Vagina (tissue), 2 donors: ENCODE data around the gene NRBP1. TPM values are rescaled to one million over a fixed set of nuclear protein-coding genes. Genes with fewer than 3 reads are reported as not detected.
A peak's percentile ranks its signal among the peaks of the same experiment; 100 is the strongest.

ENCODE experiments used
- DNase-seq, 2 donors: peaks; one replicate each; pipeline ENCODE4 v3.0.0-alpha.2; 2017; ENCODE audit errors: extremely low spot score in 2 of 2
- H3K27ac ChIP-seq: fragments of 200-600 bp; sonication (generic); one replicate; pipeline ENCODE4 v1.5.1; 2019
- H3K27me3 ChIP-seq: fragments of 200-600 bp; sonication (generic); one replicate; pipeline ENCODE4 v1.5.1; 2019
- H3K36me3 ChIP-seq, 2 donors: fragments of 200-600 bp; sonication (generic); one replicate each; pipeline ENCODE4 v1.5.1; 2017 to 2019
- H3K4me1 ChIP-seq: fragments of 200-600 bp; sonication (generic); one replicate; pipeline ENCODE4 v1.5.1; 2019
- H3K4me3 ChIP-seq, 2 donors: fragments of 200-600 bp; sonication (generic); 1 replicate in 1 of 2; 2 replicates in 1 of 2; pipeline ENCODE4 v1.5.1; 2016 to 2019
- H3K9me3 ChIP-seq: fragments of 200-600 bp; sonication (generic); one replicate; pipeline ENCODE4 v1.5.1; 2019
- POLR2A ChIP-seq, 2 donors: fragments of 450-650 bp; IDR thresholded peaks; one replicate each; pipeline ENCODE4 v1.6.1; 2017; ENCODE audit warnings: antibody characterized with exemption in 2 of 2, mild to moderate bottlenecking in 2 of 2, moderate library complexity in 2 of 2
- POLR2AphosphoS5 ChIP-seq, 2 donors: sonication (generic); formaldehyde crosslinking; IDR thresholded peaks; one replicate each; pipeline ENCODE4 v1.9.0; 2017; ENCODE audit warnings: antibody characterized with exemption in 2 of 2, mild to moderate bottlenecking in 2 of 2, low read depth in 1 of 2; ENCODE audit not compliant: insufficient read depth in 1 of 2
- intact Hi-C: fragments of 100-400 bp; cut with DNase I; formaldehyde crosslinking; loops from one replicate; pipeline ENCODE4 v1.15.1; 2023
- total RNA-seq: library from RNA; depleted of rRNA; stranded (reverse); fragments of >200 nt; gene quantifications from one replicate; pipeline ENCODE4 v1.2.3, GENCODE V29; 2016
- TF ChIP-seq, protein P1 (sequence below), 3 experiments: fragments of 450-650 bp in 2 of 3; fragments of 200-600 bp in 1 of 3; sonication (generic) in 1 of 3; IDR thresholded peaks; one replicate each; pipeline ENCODE4 v1.5.1; 2017 to 2019; ENCODE audit warnings: antibody characterized with exemption in 3 of 3, mild to moderate bottlenecking in 2 of 3, moderate library complexity in 2 of 3

Gene NRBP1
- total RNA-seq, result 62.6 TPM

DNA sequence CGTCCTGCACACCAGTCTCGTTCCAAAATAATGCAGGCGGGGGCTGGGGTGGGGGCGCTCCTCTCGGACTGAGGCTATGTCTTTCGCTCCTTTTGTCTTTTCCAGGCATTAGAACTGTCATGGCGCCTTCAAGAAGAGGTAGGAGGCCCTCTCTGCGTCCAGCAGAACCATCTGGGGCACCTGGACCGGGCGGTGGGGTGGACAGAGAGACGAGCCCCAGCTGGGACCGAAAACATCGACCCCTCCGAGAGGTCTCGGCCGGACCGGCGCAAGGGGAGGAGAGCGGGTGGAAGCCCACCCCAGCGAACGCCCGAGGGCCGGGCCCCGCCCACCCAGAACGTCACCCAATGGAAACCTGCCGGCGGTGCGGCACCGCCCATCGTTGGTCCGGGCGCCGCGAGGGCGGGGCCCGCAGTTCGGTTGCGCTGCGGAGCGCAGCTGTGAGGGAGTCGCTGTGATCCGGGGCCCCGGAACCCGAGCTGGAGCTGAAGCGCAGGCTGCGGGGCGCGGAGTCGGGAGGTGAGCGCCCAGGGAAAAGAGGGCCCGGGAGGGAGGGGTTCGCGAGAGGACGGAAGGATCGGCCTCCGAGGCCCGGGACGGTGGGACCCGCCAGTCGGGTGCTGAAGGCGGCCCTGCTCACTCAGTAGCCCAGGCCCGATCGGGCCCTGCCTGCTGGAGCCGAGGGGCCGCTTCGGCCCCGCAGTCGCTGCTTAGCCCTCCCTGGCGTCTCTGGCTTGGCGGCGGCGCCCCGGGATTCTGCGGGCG lies at the start of gene NRBP1:
Gene NRBP1, plus strand, starts transcription at position 419 of the 765 bp plus-strand sequence. CDS start 4,643 bp downstream, outside the sequence.
- Histone ChIP-seq H3K4me1 (peaks cover 39% of the 10 kb centered on the region), H3K36me3 (peaks cover 0 to 6% of the 10 kb centered on the region in 2 donors), H3K27me3 (no peaks in the 10 kb centered on the region), H3K9me3 (no peaks in the 10 kb centered on the region), H3K27ac (peak within 1 kb of the TSS; percentile 99), H3K4me3 (peak within 1 kb of the TSS; percentile 94 to 99)
- TF ChIP-seq POLR2A (IDR thresholded peaks at IDR 0.05) (peak in 1 of 2 donors; percentile 84), POLR2AphosphoS5 (IDR thresholded peaks at IDR 0.05; ENCODE audit: insufficient read depth in 1 of 2, low read depth in 1 of 2) (peak; percentile 79 to 99)
- TF ChIP-seq, protein P1, sequence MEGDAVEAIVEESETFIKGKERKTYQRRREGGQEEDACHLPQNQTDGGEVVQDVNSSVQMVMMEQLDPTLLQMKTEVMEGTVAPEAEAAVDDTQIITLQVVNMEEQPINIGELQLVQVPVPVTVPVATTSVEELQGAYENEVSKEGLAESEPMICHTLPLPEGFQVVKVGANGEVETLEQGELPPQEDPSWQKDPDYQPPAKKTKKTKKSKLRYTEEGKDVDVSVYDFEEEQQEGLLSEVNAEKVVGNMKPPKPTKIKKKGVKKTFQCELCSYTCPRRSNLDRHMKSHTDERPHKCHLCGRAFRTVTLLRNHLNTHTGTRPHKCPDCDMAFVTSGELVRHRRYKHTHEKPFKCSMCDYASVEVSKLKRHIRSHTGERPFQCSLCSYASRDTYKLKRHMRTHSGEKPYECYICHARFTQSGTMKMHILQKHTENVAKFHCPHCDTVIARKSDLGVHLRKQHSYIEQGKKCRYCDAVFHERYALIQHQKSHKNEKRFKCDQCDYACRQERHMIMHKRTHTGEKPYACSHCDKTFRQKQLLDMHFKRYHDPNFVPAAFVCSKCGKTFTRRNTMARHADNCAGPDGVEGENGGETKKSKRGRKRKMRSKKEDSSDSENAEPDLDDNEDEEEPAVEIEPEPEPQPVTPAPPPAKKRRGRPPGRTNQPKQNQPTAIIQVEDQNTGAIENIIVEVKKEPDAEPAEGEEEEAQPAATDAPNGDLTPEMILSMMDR (IDR thresholded peaks at IDR 0.05), result no peak
- intact Hi-C loops, result no loop called here
- peak in 1 of 2 donors; percentile 94 for DNase-seq

DNA sequence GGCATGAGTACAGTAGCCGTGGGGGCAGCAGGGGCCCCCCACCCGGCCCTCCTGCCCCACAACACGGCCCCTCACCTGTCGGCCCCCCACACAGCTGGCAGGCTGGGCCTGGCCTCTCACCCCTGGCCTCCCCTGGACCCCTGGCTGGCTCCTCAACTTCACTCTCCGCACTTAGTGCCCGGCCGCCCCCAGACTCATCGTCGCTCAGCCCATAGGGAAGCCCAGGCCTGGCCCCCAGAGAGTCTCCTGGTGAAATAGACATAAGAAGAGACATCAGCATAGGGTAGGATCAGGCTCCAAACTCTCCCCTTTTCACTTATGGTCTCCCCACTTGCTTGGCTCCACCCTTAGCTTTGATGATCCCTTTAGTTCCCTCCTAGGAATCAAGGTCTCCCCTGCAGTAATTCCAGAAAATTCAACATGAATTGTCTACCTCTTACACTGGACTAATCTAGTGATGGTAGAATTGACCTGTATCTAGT lies 49.6 kb upstream of the NRBP1 start:
- Histone ChIP-seq H3K9me3 (no peaks in the 10 kb centered on the region), H3K4me1 (peaks cover 20% of the 10 kb centered on the region), H3K4me3 (no peak overlapping the region), H3K27me3 (no peaks in the 10 kb centered on the region), H3K36me3 (peaks cover 0 to 67% of the 10 kb centered on the region in 2 donors), H3K27ac (no peak overlapping the region)
- intact Hi-C loops, result no loop called here
- TF ChIP-seq, protein P1 (IDR thresholded peaks at IDR 0.05), result no peak
- no peak for TF ChIP-seq POLR2A (IDR thresholded peaks at IDR 0.05)
- TF ChIP-seq POLR2AphosphoS5 (IDR thresholded peaks at IDR 0.05; ENCODE audit: insufficient read depth in 1 of 2, low read depth in 1 of 2), result no peak
- DNase-seq, result no peak

DNA sequence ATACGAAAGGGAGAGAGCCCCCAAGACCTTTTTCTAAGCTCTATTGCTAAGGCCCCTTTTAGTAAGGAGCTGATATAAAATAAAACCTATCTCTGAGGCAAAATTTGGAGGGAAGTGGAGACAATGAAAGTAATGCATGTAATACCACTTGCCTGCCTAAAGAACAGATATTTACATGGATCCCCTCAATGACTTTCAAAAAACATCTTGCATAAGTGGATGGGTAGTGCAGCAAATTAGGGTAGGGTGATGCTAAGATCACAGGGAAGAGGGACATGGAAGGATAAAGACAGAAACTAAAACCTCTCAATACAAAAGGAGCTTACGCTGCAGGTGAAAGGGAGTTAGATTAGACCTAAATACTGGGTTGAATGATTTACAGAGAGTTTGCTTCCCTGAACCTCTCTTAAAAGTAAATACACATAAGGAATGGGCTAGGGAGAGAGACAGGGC lies 49.0 kb upstream of the NRBP1 start:
- H3K27ac ChIP-seq, result peak overlapping the region; percentile 89
- DNase-seq, result no peak
- peaks cover 20% of the 10 kb centered on the region for H3K4me1 ChIP-seq
- intact Hi-C loops, result no loop called here
- no peaks in the 10 kb centered on the region for H3K9me3 ChIP-seq
- no peaks in the 10 kb centered on the region for H3K27me3 ChIP-seq
- TF ChIP-seq, protein P1 (IDR thresholded peaks at IDR 0.05), result no peak
- no peak for TF ChIP-seq POLR2A (IDR thresholded peaks at IDR 0.05)
- TF ChIP-seq POLR2AphosphoS5 (IDR thresholded peaks at IDR 0.05; ENCODE audit: insufficient read depth in 1 of 2, low read depth in 1 of 2), result no peak
- H3K36me3 ChIP-seq, result peaks cover 0 to 64% of the 10 kb centered on the region in 2 donors
- H3K4me3 ChIP-seq, result peak overlapping the region; percentile 77 to 84

DNA sequence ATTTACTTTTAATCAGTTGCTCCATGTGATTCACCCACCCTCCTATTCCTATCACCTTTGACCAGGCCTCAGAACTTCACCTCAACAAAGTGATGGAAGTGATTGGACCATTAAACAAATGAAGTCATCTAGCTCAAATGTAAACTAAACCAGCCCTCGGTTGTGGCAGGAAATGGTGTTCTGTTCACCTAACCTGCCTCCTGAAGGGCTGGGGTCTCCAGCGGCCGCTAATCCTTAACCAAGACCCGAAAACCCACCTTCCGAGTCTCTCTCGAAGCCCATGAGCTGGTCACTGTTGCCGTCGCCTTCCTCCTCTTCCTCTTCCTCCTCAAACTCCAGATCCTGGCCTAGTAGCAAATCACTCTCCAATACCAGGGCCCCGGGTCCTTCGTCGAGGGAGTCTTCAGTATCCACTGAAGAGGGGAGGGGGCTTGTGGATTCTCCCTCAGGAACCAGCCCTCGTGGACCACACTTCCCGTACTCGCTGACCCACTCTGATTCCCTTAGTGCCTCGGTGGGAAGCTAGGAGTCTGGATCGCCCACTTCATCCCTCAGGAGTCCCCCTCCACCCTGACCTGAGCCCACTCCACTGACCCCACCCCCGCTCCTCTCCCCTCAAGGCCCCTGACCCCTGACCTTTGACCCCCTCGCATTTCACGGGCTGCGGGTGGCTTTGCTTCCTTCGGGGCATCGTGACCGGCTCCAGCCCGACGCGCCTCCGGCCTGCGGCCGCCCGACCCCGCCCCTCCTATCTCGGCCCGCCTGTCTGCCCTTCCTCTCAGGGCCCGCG lies 48.4 kb upstream of the NRBP1 start:
- intact Hi-C loops, result no loop called here
- peaks cover 20% of the 10 kb centered on the region for H3K4me1 ChIP-seq
- TF ChIP-seq POLR2AphosphoS5 (IDR thresholded peaks at IDR 0.05; ENCODE audit: insufficient read depth in 1 of 2, low read depth in 1 of 2), result no peak
- no peak for DNase-seq
- no peaks in the 10 kb centered on the region for H3K27me3 ChIP-seq
- H3K4me3 ChIP-seq, result peak overlapping the region; percentile 77 to 84
- peak overlapping the region; percentile 89 for H3K27ac ChIP-seq
- no peaks in the 10 kb centered on the region for H3K9me3 ChIP-seq
- peaks cover 0 to 64% of the 10 kb centered on the region in 2 donors for H3K36me3 ChIP-seq
